Measurements from ENCODE around the gene PRKAR2B.

- TF ChIP-seq CTCF (IDR thresholded peaks at IDR 0.05): no peak
- no peak for TF ChIP-seq POLR2A (IDR thresholded peaks at IDR 0.05)
These were observed 20.9 kb upstream of the PRKAR2B start for GRCh38 chr7:107023522-107024151.

Measured in Peyer's patch (tissue), 4 donors.